Stomach (tissue), 9 donors: ENCODE results near the gene NUP214. TPM values are rescaled to one million over a fixed set of nuclear protein-coding genes. Genes with fewer than 3 reads are reported as not detected.

Experiments
- DNase-seq, 2 donors: peaks; one replicate each; pipeline versions ENCODE4 v3.0.0 to v3.0.0-alpha.2; 2013 to 2019
- H3K27ac ChIP-seq, 5 donors: fragments of 200-600 bp in 4 of 5; sonication (generic) in 4 of 5; one replicate each; pipeline ENCODE4 v1.5.1; 2013 to 2019; ENCODE audit warnings: mild to moderate bottlenecking in 1 of 5, moderate library complexity in 1 of 5
- H3K27me3 ChIP-seq, 3 donors: fragments of 200-600 bp; sonication (generic); one replicate each; pipeline ENCODE4 v1.5.1; 2017 to 2019; ENCODE audit warnings: mixed run types in 1 of 3
- H3K36me3 ChIP-seq, 4 donors: fragments of 200-600 bp; sonication (generic); 1 replicate in 3 of 4; 2 replicates in 1 of 4; pipeline ENCODE4 v1.5.1; 2016 to 2019
- H3K4me1 ChIP-seq, 4 donors: fragments of 200-600 bp; sonication (generic); one replicate each; pipeline ENCODE4 v1.5.1; 2016 to 2019
- H3K4me3 ChIP-seq, 4 donors: fragments of 200-600 bp; sonication (generic) in 3 of 4; one replicate each; pipeline ENCODE4 v1.5.1; 2016 to 2019; ENCODE audit warnings: mild to moderate bottlenecking in 1 of 4
- H3K9me3 ChIP-seq, 4 donors: fragments of 200-600 bp; sonication (generic); one replicate each; pipeline ENCODE4 v1.5.1; 2016 to 2019
- CTCF ChIP-seq, 7 experiments: fragments of 450-650 bp in 4 of 7; fragments of 200-600 bp in 3 of 7; sonication (generic) in 3 of 7; IDR thresholded peaks; one replicate each; pipeline ENCODE4 v1.5.1; 2016 to 2019; ENCODE audit warnings: antibody characterized with exemption in 7 of 7, control low read depth in 2 of 7, mild to moderate bottlenecking in 1 of 7
- EP300 ChIP-seq: sonication (generic); formaldehyde crosslinking; IDR thresholded peaks from one replicate; pipeline ENCODE4 v1.6.1; 2017; ENCODE audit warnings: antibody characterized with exemption
- POLR2A ChIP-seq, 4 donors: fragments of 450-650 bp; IDR thresholded peaks; one replicate each; pipeline ENCODE4 v1.6.1; 2016; ENCODE audit warnings: antibody characterized with exemption in 4 of 4, control low read depth in 2 of 4, mild to moderate bottlenecking in 1 of 4, moderate library complexity in 1 of 4
- POLR2AphosphoS5 ChIP-seq, 3 donors: sonication (generic); formaldehyde crosslinking; IDR thresholded peaks; one replicate each; pipeline ENCODE4 v1.6.1; 2016; ENCODE audit warnings: antibody characterized with exemption in 3 of 3
- WGBS, 5 donors: extraction: QIAGEN DNeasy Blood & Tissue Kit in 3 of 5; methylation state at CpG; one replicate each; pipeline versions ENCODE4 v1.1.5 to v1.1.7; 2013 to 2018; 5-methylcytosine and 5-hydroxymethylcytosine counted together
- intact Hi-C: fragments of 100-400 bp; cut with DNase I; formaldehyde crosslinking; loops from one replicate; pipeline ENCODE4 v1.15.1; 2023; ENCODE audit warnings: low total_unique reads
- polyA plus RNA-seq, 3 donors: library from polyadenylated mRNA; stranded (reverse); fragments of 200-250 nt; gene quantifications; one replicate each; pipeline ENCODE4 v1.2.3, GENCODE V29; 2013
- total RNA-seq, 5 donors: library from RNA; depleted of rRNA; stranded (reverse); fragments of >200 nt; gene quantifications; one replicate each; pipeline versions ENCODE4 v1.1.0 to v1.2.3, GENCODE V29; 2014 to 2016
- donor health status: healthy with polysubstance abuse.
- donor health status: Bipolar disorder and iron deficiency.
- donor health status: healthy.

The NUP214 gene
- total and polyA plus RNA-seq, 8 donors = 21.7 to 111 (median 35.0) TPM

GRCh38 chr9:131237291-131237690, 111.9 kb downstream of the NUP214 start:
- Histone ChIP-seq H3K27me3 (peaks cover 0 to 33% (median 7%) of the 10 kb centered on the region in 3 donors), H3K27ac (peak overlapping the region in 2 of 5 donors; percentile 29 to 38), H3K4me3 (peak overlapping the region in 1 of 4 donors; percentile 7), H3K4me1 (peaks cover 22 to 31% (median 29%) of the 10 kb centered on the region in 4 donors), H3K9me3 (no peaks in the 10 kb centered on the region), H3K36me3 (peaks cover 17 to 35% (median 35%) of the 10 kb centered on the region in 4 donors)
- 28 to 51% (median 36%) methylated on average over 7 of the region's 7 CpGs for WGBS, 5 donors
- DNase-seq = no peak
- intact Hi-C loops = no loop called here
- no peak for TF ChIP-seq EP300
- TF ChIP-seq POLR2AphosphoS5 (IDR thresholded peaks at IDR 0.05) = no peak

GRCh38 chr9:131237931-131238401, 112.6 kb downstream of the NUP214 start:
- Histone ChIP-seq H3K4me3 (peak overlapping the region; percentile 7 to 23 (median 10)), H3K4me1 (peaks cover 22 to 31% (median 29%) of the 10 kb centered on the region in 4 donors), H3K27ac (peak overlapping the region; percentile 6 to 49 (median 39)), H3K36me3 (peaks cover 13 to 29% (median 28%) of the 10 kb centered on the region in 4 donors), H3K27me3 (peaks cover 0 to 33% (median 7%) of the 10 kb centered on the region in 3 donors), H3K9me3 (peaks cover 0 to 3% (median 1%) of the 10 kb centered on the region in 4 donors)
- TF ChIP-seq POLR2A (IDR thresholded peaks at IDR 0.05) = no peak
- TF ChIP-seq CTCF (IDR thresholded peaks at IDR 0.05) = no peak
- no peak for TF ChIP-seq EP300
- peak in 1 of 3 donors; percentile 28 for TF ChIP-seq POLR2AphosphoS5 (IDR thresholded peaks at IDR 0.05)
- intact Hi-C loops = no loop called here
- DNase-seq = peak; percentile 80 to 85
- WGBS, 5 donors = 9 to 17% (median 11%) methylated on average over 10 to 11 of the region's 11 CpGs

GRCh38 chr9:131238402-131239021, 113.1 kb downstream of the NUP214 start:
- peak overlapping the region in 3 of 4 donors; percentile 9 to 23 (median 11) for H3K4me3 ChIP-seq
- WGBS, 5 donors = 14 to 39% (median 26%) methylated on average over 19 to 23 of the region's 23 CpGs
- peak in 1 of 2 donors; percentile 67 for DNase-seq

GRCh38 chr9:131239161-131239975, 114.0 kb downstream of the NUP214 start:
- Histone ChIP-seq H3K4me1 (peaks cover 22 to 31% (median 29%) of the 10 kb centered on the region in 4 donors), H3K27ac (no peak overlapping the region), H3K27me3 (peaks cover 0 to 33% (median 7%) of the 10 kb centered on the region in 3 donors), H3K9me3 (peaks cover 0 to 7% (median 2%) of the 10 kb centered on the region in 4 donors), H3K36me3 (peaks cover 0 to 15% (median 14%) of the 10 kb centered on the region in 4 donors), H3K4me3 (no peak overlapping the region)
- TF ChIP-seq CTCF (IDR thresholded peaks at IDR 0.05) = no peak
- no peak for TF ChIP-seq EP300
- TF ChIP-seq POLR2A (IDR thresholded peaks at IDR 0.05) = no peak
- no peak for TF ChIP-seq POLR2AphosphoS5 (IDR thresholded peaks at IDR 0.05)
- no peak for DNase-seq
- intact Hi-C loops = no loop called here
- 75 to 82% (median 81%) methylated on average over 17 to 23 of the region's 23 CpGs for WGBS, 5 donors

More at GRCh38 chr9:131238402-131239021, 113.1 kb downstream of the NUP214 start:
- peak overlapping the region; percentile 6 to 49 (median 39) for H3K27ac ChIP-seq
- intact Hi-C loops = no loop called here
- no peak for TF ChIP-seq EP300
- no peak for TF ChIP-seq CTCF (IDR thresholded peaks at IDR 0.05)
- TF ChIP-seq POLR2AphosphoS5 (IDR thresholded peaks at IDR 0.05) = no peak
- no peak for TF ChIP-seq POLR2A (IDR thresholded peaks at IDR 0.05)
- peaks cover 8 to 23% (median 23%) of the 10 kb centered on the region in 4 donors for H3K36me3 ChIP-seq
- H3K27me3 ChIP-seq = peaks cover 0 to 33% (median 7%) of the 10 kb centered on the region in 3 donors
- peaks cover 0 to 7% (median 2%) of the 10 kb centered on the region in 4 donors for H3K9me3 ChIP-seq
- H3K4me1 ChIP-seq = peaks cover 22 to 31% (median 29%) of the 10 kb centered on the region in 4 donors
